Measurements from ENCODE around the gene RARRES2. TPM values are rescaled to one million over a fixed set of nuclear protein-coding genes. Genes with fewer than 3 reads are reported as not detected.
"Not testable (repeated sequence)": the region's sequence is repeated elsewhere in the genome, so short reads cannot be mapped to it uniquely, and the experiment has no call there.

The RARRES2 gene
- polyA plus RNA-seq, 1 donor = 60.4 TPM

DNA sequence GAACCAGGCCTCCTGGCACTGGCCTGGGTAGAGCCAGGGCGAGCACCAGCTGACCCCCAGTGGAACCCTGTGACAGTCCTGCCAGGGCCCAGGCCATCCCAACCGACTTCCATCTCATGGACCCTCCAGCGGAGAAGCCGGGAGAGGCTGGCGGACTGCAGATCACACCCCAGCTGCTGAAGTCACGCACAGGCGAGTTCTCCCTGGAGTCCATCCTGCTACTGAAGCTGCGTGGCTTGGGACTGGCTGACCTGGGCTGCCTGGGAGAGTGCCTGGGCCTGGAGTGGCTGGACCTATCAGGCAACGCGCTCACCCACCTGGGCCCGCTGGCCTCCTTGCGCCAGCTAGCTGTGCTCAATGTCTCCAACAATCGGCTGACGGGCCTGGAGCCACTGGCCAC lies 4.7 kb downstream of the RARRES2 start:
- DNase-seq = no peak

DNA sequence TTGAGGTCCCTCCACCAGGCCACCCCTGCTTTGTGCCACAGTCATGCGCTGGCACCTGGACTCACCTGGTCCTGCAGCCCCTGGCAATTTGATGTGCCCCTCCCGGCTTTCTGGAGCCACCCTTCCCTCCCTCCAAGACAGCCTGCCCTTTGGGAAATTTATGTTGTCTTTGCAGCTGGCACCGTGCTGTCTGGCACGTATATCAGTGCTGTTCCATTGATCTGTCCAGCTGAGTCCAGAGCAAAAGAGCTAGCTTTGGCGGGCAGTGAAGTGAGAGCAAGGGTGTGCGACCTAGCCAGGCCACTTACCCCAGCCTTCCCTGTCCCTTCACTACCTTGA lies 5.7 kb downstream of the RARRES2 start:
- no peak for DNase-seq

GRCh38 chr7:150335108-150335773 lies 6.2 kb downstream of the RARRES2 start:
- no peak for DNase-seq

GRCh38 chr7:150334108-150334507 lies 7.3 kb downstream of the RARRES2 start:
- DNase-seq = no peak

DNA sequence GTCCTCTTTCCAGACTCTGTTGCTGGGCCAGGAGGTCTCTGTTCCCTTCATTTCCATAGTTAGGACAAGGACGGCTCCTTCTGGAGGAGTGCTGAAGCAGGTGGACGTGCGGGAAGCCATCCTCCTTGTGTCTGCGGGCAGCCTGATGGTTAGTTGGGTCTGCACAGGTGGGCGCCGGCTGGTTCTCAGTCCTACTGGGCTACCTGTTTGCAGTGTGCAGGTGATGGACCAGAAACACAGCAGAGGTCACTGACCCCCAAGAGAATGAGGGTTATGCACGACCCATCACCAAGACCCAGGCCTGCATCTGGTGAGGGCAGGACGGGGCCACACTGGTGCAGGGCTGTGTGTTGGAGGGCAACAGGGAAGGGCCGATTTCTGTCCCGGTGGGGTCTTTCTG lies 7.8 kb downstream of the RARRES2 start:
- no peak for DNase-seq

- no peak for DNase-seq
Measured at GRCh38 chr7:150332852-150333635, 8.4 kb downstream of the RARRES2 start.

DNA sequence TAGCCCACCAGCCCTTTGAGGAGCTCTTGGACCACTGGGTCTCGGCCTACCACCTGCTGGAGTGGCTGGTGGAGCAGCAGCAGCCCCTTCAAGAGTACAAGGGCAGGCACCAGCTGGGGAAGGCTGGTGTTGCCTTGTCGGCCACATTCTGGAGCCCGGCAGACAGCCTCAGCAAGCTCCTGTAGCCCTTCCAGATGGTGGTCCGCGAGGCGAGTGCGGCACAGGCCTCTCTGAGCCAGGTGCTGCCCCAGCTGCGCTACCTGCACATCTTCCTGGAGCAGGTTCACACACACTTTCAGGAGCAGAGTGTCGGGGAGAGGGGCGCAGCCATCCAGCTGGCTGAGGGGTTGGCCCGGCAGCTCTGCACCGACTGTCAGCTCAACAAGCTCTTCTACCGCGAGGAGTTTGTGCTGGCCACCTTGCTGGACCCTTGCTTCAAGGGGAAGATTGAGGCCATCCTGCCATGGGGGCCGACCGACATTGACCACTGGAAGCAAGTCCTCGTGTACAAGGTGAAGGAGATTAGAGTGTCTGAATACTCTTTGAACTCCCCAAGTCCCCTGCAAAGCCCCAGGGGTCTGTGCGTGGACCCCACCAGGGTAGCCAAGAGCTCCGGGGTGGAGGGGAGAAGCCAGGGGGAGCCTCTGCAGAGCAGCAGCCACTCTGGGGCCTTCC lies 11.1 kb downstream of the RARRES2 start:
- no peak for DNase-seq

DNA sequence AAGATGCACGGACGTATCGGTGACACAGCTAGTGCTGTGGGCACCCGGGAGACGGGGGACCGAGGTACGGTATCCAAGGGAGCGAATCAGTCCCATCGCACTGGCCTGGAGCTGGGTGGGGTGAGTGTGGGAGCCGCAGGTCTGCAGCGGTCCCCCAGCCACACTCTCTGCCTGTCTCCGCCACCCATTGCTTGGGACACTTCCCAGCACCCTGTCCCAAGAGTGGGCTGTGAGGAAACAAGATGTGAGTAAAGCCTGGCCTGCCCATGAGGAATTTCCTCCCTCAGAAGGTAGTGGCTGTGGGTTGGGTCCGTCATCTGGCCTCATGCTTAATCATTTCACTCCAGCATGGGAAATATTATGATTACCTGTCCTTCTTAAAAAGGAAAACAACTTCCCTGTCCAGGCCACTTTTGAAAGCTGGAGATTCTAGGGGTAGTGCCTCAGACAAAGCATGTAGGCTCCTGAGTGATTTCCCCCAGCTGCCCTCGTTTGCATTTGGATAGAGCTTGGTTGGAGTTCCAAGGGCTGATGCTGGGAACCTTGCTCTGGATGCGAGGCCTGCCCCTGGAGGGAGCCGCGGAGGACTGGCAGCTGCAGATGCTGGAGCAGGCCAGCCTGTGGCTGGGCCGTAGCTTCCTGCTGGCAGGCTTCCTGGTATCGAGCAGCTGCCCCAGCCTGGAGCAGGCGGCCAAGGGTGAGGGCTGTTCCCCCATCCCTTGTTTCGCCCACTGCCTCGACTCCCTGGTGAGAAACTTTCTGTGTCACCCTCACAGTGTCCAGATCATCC lies 11.9 kb downstream of the RARRES2 start:
- DNase-seq = peak; percentile 28

GRCh38 chr7:150327308-150327707 lies 14.1 kb downstream of the RARRES2 start:
- DNase-seq = no peak

- no peak for DNase-seq
Measured at GRCh38 chr7:150326657-150327268, 14.7 kb downstream of the RARRES2 start.

DNA sequence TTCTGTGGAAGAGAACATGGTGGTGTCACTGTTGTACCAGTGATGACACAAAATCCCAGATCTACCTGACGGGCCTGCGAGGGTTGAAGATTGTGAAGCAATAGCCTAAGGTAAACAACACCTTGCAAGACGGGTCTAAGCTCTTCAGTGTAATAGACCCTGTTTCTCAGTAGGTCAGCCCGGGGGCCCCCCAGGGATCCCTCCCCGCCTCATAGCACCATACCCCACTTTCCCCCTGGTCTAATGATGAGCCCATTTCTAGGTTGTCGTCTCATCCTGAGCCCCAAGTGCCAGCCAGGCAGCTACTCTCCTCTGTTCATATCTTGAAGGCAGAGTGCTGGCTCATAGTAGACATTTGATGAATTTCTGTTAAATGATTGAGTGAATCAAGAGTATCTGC lies 15.5 kb downstream of the RARRES2 start:
- DNase-seq = no peak

- no peak for DNase-seq
Measured at GRCh38 chr7:150325110-150325611, 16.3 kb downstream of the RARRES2 start.

DNA sequence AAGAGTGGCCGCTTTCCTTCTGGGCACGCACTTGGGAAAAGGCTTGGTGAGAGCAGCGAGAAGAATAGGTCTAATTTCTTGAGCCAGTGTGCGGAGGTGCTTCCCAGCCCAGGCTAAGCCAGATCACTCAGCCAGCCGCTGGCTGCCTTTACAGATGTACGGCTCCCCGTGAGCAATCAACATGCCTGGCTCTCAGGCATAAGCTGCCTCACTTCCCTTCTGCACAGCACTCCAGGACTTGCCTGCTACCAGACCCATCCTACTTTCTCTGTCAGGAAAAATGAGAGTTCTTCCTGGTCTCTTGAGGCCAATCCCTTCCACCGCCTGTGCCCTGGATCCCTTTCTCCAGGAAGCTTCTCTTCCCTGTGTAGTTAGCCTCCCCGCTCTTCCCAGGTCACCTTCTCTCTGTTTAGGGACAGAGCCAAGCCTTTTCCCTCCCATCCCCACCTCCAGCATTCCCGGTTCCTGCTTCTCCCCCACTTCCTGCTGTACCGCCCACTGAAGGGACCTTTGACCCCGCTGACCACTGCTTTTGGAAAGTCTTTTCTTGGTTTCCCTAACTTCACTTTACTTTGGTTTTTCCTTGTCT lies 17.0 kb downstream of the RARRES2 start:
- DNase-seq = no peak

GRCh38 chr7:150323682-150324372 lies 17.6 kb downstream of the RARRES2 start:
- no peak for DNase-seq

- DNase-seq = peak; percentile 34
Measured at GRCh38 chr7:150322833-150323681, 18.4 kb downstream of the RARRES2 start, which contains the start of the genes ACTR3C and LRRC61. Gene ACTR3C (minus strand): TSS chr7:150323545. CDS start chr7:150295296, 28,249 bp downstream. Gene LRRC61 (plus strand): TSS chr7:150323355. CDS start chr7:150336862, 13,507 bp downstream.

- DNase-seq = no peak
Measured at GRCh38 chr7:150322114-150322832, 19.2 kb downstream of the RARRES2 start.

DNA sequence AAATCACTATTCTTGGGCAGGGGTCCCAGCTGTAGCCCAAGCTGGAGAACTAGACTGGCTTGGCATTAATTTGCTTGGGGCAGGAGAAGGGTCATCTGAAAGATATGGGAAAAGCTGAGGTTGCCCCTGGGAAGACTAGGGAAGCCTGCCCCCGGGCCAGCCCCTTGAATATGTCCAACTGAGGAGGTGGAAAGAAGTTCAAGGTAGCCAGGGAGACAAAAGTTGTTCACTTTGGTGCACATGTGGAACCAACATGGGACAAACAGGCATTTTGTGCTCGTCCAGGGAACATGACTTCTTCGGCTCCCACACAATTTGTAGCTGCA lies 19.7 kb downstream of the RARRES2 start:
- no peak for DNase-seq

DNA sequence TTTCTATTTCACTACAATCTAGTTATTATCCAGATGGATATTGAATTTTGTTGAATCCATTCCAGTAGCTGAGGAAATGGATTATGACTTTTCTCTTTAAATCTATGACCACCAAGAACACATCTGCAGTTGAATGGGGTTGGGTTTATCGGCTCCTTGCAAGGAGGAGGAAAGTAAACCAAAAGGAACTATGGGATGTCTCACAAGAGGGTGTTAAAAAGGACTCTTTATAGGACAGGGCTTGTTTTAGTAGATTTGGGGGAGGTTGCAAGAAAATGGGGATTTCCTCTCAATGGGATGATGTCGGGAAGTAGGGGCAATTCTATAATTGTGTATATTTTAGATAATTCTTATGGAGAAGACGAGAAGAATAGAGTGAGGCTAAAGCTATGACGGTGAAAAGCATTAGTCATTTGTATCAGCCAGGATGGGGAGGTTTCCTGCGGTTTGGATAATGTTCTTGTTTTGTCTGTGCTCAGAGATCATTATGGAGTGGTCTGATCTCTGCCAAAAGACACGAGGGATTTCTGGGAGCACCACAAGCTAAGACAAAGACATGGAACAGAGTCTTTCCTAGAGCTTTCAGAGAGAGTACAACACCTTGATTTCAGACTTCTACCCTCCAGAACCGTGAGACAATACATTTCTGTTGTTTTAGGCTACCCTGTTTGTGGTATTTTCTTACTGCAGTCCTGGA lies 23.5 kb downstream of the RARRES2 start:
- DNase-seq = no peak

- not testable (repeated sequence) for DNase-seq
Measured at GRCh38 chr7:150316987-150317386, 24.4 kb downstream of the RARRES2 start.

Data from hindlimb muscle (tissue), 1 donor.